SK-N-MC (cell line): ENCODE results near the gene FBXO31.

ENCODE experiments used
- EZH2 ChIP-seq: fragments of 200-600 bp; sonication (generic); IDR thresholded peaks from one replicate; pipeline ENCODE4 v1.6.1; 2017; ENCODE audit warnings: antibody characterized with exemption
- POLR2AphosphoS5 ChIP-seq: IDR thresholded peaks from 2 replicates; pipeline ENCODE4 v1.6.1; 2012; ENCODE audit warnings: mild to moderate bottlenecking, low read depth, low read length, borderline replicate concordance

DNA sequence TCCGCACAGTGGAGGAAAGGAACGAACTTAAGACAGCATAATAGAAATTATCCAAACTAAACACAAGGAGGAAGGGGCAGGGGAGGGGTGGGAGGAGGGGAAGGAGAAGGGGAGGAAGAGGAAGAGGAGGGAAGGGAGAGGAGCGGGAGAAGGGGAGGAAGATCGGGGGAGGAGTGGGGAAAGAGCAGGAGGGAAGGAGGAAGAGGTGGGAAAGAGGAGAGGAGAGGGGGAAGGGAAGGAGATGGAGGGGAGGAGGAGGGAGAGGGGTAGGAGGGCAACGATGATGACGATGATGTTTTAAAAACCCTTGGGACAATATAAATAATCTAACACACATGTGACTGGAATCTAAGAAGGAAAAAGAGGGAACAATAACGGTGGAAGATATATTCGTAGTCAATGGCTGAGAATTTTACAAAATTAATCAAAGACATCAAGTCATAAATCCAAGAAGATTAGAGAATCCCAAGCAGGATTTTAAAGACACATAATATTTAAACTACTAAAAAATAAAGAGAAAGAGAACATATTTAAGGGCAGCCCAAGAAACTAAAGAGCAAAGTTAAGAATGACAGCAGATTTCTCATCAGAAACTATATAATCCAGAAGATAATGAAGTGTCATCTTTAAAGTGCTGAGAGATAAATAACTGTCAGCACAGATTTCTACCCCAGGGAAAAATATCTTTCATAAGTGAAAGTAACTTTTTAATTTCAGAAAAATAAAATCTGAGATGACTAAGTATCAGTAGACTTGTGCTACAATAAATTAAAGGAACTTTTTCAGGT is 96.5 kb downstream of the FBXO31 start:
- no peak for TF ChIP-seq POLR2AphosphoS5
- TF ChIP-seq EZH2 = no peak
